Fibroblast of lung (primary cell): ENCODE data around the gene CBY2. TPM values are rescaled to one million over a fixed set of nuclear protein-coding genes. Genes with fewer than 3 reads are reported as not detected.

Experiments used
- DNase-seq, 2 donors: peaks; one replicate each; pipeline versions ENCODE4 v3.0.0 to v3.0.0-alpha.2; 2010; ENCODE audit warnings: low read depth in 2 of 2
- H2AFZ ChIP-seq: 2 replicates; pipeline ENCODE4 v1.5.1; 2012; ENCODE audit warnings: low read length, control low read depth, inconsistent platforms
- H3K27ac ChIP-seq: 2 replicates; pipeline ENCODE4 v1.5.1; 2011; ENCODE audit warnings: low read length, control low read depth; ENCODE audit not compliant: insufficient read depth
- H3K27me3 ChIP-seq: 2 replicates; pipeline ENCODE4 v1.5.1; 2011; ENCODE audit warnings: mild to moderate bottlenecking, low read length; ENCODE audit not compliant: control insufficient read depth, insufficient read depth
- H3K36me3 ChIP-seq: 2 replicates; pipeline ENCODE4 v1.5.1; 2011; ENCODE audit warnings: low read length; ENCODE audit not compliant: control insufficient read depth, insufficient read depth
- H3K4me1 ChIP-seq: 2 replicates; pipeline ENCODE4 v1.5.1; 2011; ENCODE audit warnings: low read length; ENCODE audit not compliant: control insufficient read depth, insufficient read depth; ENCODE audit errors: extremely low read depth
- H3K4me2 ChIP-seq: 2 replicates; pipeline ENCODE4 v1.5.1; 2011; ENCODE audit warnings: low read length, control low read depth; ENCODE audit not compliant: insufficient read depth; ENCODE audit errors: extremely low read depth
- H3K4me3 ChIP-seq, 4 experiments: fragments of 200-600 bp in 1 of 4; sonication (generic) in 1 of 4; replicated peaks in 1 of 4; 2 replicates each; pipeline ENCODE4 v1.5.1; 2011 to 2016; ENCODE audit warnings: low read length in 4 of 4, low read depth in 3 of 4, mild to moderate bottlenecking in 3 of 4, control low read depth in 2 of 4, inconsistent platforms in 1 of 4, mixed read lengths in 1 of 4; ENCODE audit not compliant: insufficient read depth in 1 of 4; ENCODE audit errors: control extremely low read depth in 1 of 4
- H3K79me2 ChIP-seq: 2 replicates; pipeline ENCODE4 v1.5.1; 2012; ENCODE audit warnings: mild to moderate bottlenecking, low read length, inconsistent platforms; ENCODE audit not compliant: control insufficient read depth, insufficient read depth
- H3K9ac ChIP-seq: 2 replicates; pipeline ENCODE4 v1.5.1; 2011; ENCODE audit warnings: mild to moderate bottlenecking, low read length, control low read depth; ENCODE audit not compliant: insufficient read depth
- H3K9me3 ChIP-seq: 2 replicates; pipeline ENCODE4 v1.5.1; 2012; ENCODE audit warnings: low read depth, low read length; ENCODE audit not compliant: control insufficient read depth, insufficient read depth
- H4K20me1 ChIP-seq: 2 replicates; pipeline ENCODE4 v1.5.1; 2011; ENCODE audit warnings: low read length; ENCODE audit not compliant: control insufficient read depth, insufficient read depth; ENCODE audit errors: extremely low read depth
- EZH2 ChIP-seq: IDR thresholded peaks from 2 replicates; pipeline ENCODE4 v1.5.1; 2012; ENCODE audit warnings: low read length, control low read depth, mild to moderate bottlenecking; ENCODE audit errors: missing control alignments
- polyA plus RNA-seq, 2 donors: library from polyadenylated mRNA; depleted of rRNA in 1 of 2; stranded (reverse) in 1 of 2; unstranded in 1 of 2; fragments of >200 nt; gene quantifications; 2 replicates each; pipeline ENCODE4 v1.2.1, GENCODE V29; 2011 to 2012; ENCODE audit warnings: missing spikeins in 1 of 2
- total RNA-seq: library from RNA; depleted of rRNA; stranded (reverse); fragments of >200 nt; gene quantifications from 2 replicates; pipeline ENCODE4 v1.2.1, GENCODE V29; 2014
- TF ChIP-seq, protein P1 (sequence below), 2 donors: IDR thresholded peaks in 1 of 2; conservative IDR thresholded peaks in 1 of 2; 1 replicate in 1 of 2; 2 replicates in 1 of 2; pipeline ENCODE4 v1.5.1; 2011 to 2012; ENCODE audit warnings: low read length in 2 of 2, control low read depth in 1 of 2, inconsistent platforms in 1 of 2, low read depth in 1 of 2, mild to moderate bottlenecking in 1 of 2

Gene CBY2
- total and polyA plus RNA-seq, 2 donors (not counting 1 experiment from before 2014, with no cell fraction given), result not detected

GRCh38 chr13:45670189-45670885, 31.8 kb upstream of the CBY2 start:
- Histone ChIP-seq H3K4me3 (no peak overlapping the region), H3K9me3 (no peaks in the 10 kb centered on the region), H3K79me2 (no peaks in the 10 kb centered on the region), H3K9ac (no peak overlapping the region), H3K4me2 (no peak overlapping the region), H3K4me1 (no peaks in the 10 kb centered on the region), H3K36me3 (no peaks in the 10 kb centered on the region), H3K27ac (no peak overlapping the region), H2AFZ (no peak overlapping the region), H4K20me1 (no peaks in the 10 kb centered on the region), H3K27me3 (no peaks in the 10 kb centered on the region)
- DNase-seq, result no peak
- no peak for TF ChIP-seq EZH2
- TF ChIP-seq, protein P1, sequence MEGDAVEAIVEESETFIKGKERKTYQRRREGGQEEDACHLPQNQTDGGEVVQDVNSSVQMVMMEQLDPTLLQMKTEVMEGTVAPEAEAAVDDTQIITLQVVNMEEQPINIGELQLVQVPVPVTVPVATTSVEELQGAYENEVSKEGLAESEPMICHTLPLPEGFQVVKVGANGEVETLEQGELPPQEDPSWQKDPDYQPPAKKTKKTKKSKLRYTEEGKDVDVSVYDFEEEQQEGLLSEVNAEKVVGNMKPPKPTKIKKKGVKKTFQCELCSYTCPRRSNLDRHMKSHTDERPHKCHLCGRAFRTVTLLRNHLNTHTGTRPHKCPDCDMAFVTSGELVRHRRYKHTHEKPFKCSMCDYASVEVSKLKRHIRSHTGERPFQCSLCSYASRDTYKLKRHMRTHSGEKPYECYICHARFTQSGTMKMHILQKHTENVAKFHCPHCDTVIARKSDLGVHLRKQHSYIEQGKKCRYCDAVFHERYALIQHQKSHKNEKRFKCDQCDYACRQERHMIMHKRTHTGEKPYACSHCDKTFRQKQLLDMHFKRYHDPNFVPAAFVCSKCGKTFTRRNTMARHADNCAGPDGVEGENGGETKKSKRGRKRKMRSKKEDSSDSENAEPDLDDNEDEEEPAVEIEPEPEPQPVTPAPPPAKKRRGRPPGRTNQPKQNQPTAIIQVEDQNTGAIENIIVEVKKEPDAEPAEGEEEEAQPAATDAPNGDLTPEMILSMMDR (conservative IDR thresholded peaks at IDR 0.05 in 1 of 2, IDR thresholded peaks at IDR 0.05 in 1 of 2; ENCODE audit: low read depth in 1 of 2, low read length in 2 of 2), result no peak

DNA sequence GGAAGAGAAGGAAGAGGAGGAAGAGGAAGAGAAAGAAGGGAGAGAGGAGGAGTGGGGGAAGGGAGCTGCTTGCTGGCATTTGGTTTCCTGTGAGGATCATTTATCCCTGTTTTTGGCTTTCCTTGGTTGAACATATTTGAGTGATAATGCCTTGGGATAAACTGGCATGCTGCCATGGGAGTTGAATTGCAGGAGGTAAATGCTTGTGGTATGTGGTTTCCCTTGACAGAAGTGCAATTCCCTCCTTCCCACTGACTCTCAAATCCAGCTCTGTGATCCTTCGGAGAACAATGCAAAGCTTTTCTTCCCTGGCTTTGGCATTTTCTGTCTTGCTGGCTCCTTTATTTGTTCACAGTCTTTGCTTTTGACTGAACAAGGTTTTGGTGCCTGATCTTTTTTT, 27.2 kb upstream of the CBY2 start:
- Histone ChIP-seq H3K79me2 (no peaks in the 10 kb centered on the region), H3K4me2 (no peak overlapping the region), H2AFZ (no peak overlapping the region)

DNA sequence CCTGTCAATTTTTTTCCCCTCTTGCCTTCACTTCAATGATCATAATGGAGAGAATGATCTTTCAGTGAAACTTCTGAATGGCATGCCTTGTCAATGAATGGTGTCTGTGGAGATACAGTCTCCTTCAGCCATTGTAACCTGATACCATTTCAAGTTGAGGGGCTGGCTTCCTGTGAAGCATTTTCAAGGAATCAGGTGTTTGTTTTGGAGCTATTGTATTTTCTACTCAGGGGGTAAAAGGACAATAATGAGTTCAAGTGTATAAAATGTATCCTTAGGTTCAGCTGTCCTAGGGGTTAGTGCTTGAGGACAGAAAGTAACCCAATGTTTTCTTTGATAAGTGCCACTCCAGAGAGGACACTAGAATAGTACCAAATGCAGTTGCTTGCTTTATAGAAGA, 23.8 kb upstream of the CBY2 start:
- Histone ChIP-seq H3K9me3 (no peaks in the 10 kb centered on the region), H3K27me3 (peaks cover 3% of the 10 kb centered on the region)
- TF ChIP-seq, protein P1 (conservative IDR thresholded peaks at IDR 0.05 in 1 of 2, IDR thresholded peaks at IDR 0.05 in 1 of 2; ENCODE audit: low read depth in 1 of 2, low read length in 2 of 2), result no peak
- TF ChIP-seq EZH2, result no peak

More for the DNA sequence above, 27.2 kb upstream of the CBY2 start:
- Histone ChIP-seq H3K36me3 (no peaks in the 10 kb centered on the region), H3K27me3 (peaks cover 3% of the 10 kb centered on the region), H4K20me1 (no peaks in the 10 kb centered on the region), H3K9ac (no peak overlapping the region), H3K4me1 (no peaks in the 10 kb centered on the region), H3K4me3 (no peak overlapping the region), H3K27ac (no peak overlapping the region), H3K9me3 (no peaks in the 10 kb centered on the region)
- peak; percentile 18 to 99 for DNase-seq
- TF ChIP-seq, protein P1 (conservative IDR thresholded peaks at IDR 0.05 in 1 of 2, IDR thresholded peaks at IDR 0.05 in 1 of 2; ENCODE audit: low read depth in 1 of 2, low read length in 2 of 2), result no peak
- TF ChIP-seq EZH2, result no peak

More for the DNA sequence above, 23.8 kb upstream of the CBY2 start:
- H2AFZ ChIP-seq, result no peak overlapping the region
- peak in 1 of 2 donors; percentile 19 for DNase-seq
- no peak overlapping the region for H3K4me3 ChIP-seq
- no peak overlapping the region for H3K9ac ChIP-seq
- H4K20me1 ChIP-seq, result no peaks in the 10 kb centered on the region
- no peak overlapping the region for H3K4me2 ChIP-seq
- no peak overlapping the region for H3K27ac ChIP-seq
- no peaks in the 10 kb centered on the region for H3K36me3 ChIP-seq
- H3K4me1 ChIP-seq, result no peaks in the 10 kb centered on the region
- H3K79me2 ChIP-seq, result no peaks in the 10 kb centered on the region
